ENCODE data around the gene RPRD2. TPM values are rescaled to one million over a fixed set of nuclear protein-coding genes. Genes with fewer than 3 reads are reported as not detected.

Gene RPRD2
- polyA plus RNA-seq, 2 donors: 7.1 to 8.9 TPM

DNA sequence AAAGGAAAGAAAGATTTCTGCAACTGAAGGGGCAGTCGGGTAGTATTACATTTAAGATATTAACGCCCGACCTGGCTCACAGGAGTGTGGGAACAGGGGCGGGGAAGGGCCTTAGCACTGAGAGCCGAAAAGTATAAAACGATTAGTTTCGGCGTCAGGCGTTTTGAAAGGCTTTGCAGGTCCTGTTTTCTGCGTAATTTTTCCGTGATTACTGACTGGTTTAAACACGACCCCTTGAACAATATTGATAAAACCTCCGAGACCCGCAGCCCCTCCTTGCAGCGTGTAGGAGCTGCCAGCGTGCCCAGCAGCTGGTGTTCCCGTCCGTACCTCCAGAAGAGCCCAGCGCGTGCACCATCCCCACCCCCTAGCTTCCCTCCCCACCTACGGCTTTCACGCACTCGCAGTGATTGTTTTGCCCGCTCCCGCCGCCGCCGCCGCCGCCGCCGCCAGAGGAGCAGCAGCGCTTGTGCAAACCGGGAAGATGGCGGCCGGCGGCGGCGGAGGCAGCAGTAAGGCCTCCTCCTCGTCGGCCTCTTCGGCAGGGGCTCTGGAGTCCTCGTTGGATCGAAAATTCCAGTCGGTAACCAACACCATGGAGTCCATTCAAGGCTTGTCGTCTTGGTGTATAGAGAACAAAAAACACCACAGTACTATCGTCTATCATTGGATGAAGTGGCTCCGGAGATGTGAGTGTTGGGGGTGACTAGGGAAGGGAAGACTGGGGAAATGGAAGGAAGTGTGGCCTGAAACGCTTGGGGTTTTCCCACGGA, 470 bp downstream of the RPRD2 start:
- 0% methylated on average over 50 of the region's 50 CpGs for WGBS, 2 donors
- no peaks in the 10 kb centered on the region for H3K36me3 ChIP-seq (ENCODE audit: control insufficient read depth in 2 of 2, insufficient read depth in 2 of 2, low read length in 1 of 2)
- no peaks in the 10 kb centered on the region for H3K27me3 ChIP-seq (ENCODE audit: control insufficient read depth in 1 of 2, insufficient read depth in 2 of 2, low read length in 2 of 2)
- H3K4me3 ChIP-seq (ENCODE audit: low read depth in 1 of 2, low read length in 2 of 2): peak overlapping the region; percentile 51 to 95
- H3K27ac ChIP-seq (ENCODE audit: low read depth in 2 of 2, low read length in 1 of 2): peak overlapping the region; percentile 100
- no peaks in the 10 kb centered on the region for H3K4me1 ChIP-seq (ENCODE audit: control insufficient read depth in 2 of 2, insufficient read depth in 2 of 2, low read length in 1 of 2)
- H3K9me3 ChIP-seq (ENCODE audit: control insufficient read depth in 2 of 2, insufficient read depth in 1 of 2, low read depth in 1 of 2, low read length in 1 of 2): no peaks in the 10 kb centered on the region

DNA sequence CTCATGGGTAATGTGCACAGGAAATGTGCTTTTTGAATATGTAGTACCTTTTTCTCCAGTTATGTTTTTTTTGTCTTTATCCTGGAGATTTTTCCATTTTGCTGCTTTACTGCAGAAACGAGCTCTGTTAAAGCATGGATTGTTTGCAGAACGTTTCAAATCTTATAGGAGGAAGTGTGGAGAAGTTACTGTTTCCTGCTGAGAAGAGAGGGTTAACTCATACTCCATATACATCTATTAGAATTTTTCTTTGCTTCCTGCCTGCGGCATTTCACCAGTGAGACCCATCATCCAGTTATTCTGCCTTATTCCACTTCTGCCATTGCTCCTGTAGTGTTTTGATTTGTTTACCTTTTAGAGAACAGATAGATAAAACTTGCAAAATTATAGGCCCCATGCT, 2.0 kb downstream of the RPRD2 start:
- Histone ChIP-seq H3K27ac (ENCODE audit: low read depth in 2 of 2, low read length in 1 of 2) (no peak overlapping the region), H3K4me3 (ENCODE audit: low read depth in 1 of 2, low read length in 2 of 2) (peak overlapping the region; percentile 51 to 95), H3K36me3 (ENCODE audit: control insufficient read depth in 2 of 2, insufficient read depth in 2 of 2, low read length in 1 of 2) (no peaks in the 10 kb centered on the region), H3K27me3 (ENCODE audit: control insufficient read depth in 1 of 2, insufficient read depth in 2 of 2, low read length in 2 of 2) (no peaks in the 10 kb centered on the region), H3K9me3 (ENCODE audit: control insufficient read depth in 2 of 2, insufficient read depth in 1 of 2, low read depth in 1 of 2, low read length in 1 of 2) (no peaks in the 10 kb centered on the region), H3K4me1 (ENCODE audit: control insufficient read depth in 2 of 2, insufficient read depth in 2 of 2, low read length in 1 of 2) (peaks cover 0 to 2% of the 10 kb centered on the region in 2 donors)
- 0 to 1% methylated on average over 3 of the region's 3 CpGs for WGBS, 2 donors

DNA sequence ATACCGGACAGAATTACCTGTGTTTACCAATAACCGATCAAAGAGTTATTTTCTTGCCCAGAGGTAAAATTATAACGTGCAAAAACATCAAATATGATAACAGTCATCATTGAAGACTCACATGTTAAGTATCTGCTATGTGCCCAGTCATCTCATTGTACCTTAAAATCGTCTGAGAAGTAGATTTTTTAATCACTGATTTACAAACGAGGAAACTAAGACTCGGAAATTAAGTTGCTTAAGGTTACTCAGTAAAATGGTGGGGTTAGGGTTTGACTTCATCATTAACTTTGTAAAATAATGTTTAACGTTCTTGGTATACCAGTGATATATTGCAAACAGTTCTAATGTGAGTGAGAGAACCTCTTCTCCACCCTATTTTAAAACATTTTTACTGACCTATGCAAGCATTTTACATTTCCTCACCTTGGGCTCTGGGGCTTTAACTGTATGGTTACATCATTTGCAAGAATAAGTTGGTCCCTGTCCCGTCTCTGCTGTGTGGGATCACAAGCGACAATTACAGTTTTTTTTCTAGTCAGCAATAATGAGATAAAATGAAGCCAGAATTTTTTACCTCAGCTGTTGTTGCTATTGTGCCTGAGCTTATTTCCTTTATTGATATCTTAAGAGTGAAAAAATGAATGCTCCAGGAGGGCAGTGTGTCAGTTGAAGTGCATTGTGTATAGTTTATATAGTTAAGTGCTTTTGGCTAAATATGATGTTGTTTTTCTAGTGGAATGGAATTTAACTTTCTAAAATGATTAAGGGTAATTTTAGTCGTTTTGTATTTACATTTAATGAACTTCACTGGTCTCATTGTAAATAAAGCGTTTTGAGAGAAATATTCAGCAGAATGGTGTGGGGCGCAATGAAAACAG, 2.7 kb downstream of the RPRD2 start:
- H3K4me3 ChIP-seq (ENCODE audit: low read depth in 1 of 2, low read length in 2 of 2): peak overlapping the region in 1 of 2 donors; percentile 95
- WGBS, 2 donors: 10 to 11% methylated on average over 12 of the region's 12 CpGs
- no peaks in the 10 kb centered on the region for H3K9me3 ChIP-seq (ENCODE audit: control insufficient read depth in 2 of 2, insufficient read depth in 1 of 2, low read depth in 1 of 2, low read length in 1 of 2)
- peaks cover 0 to 2% of the 10 kb centered on the region in 2 donors for H3K4me1 ChIP-seq (ENCODE audit: control insufficient read depth in 2 of 2, insufficient read depth in 2 of 2, low read length in 1 of 2)
- H3K27me3 ChIP-seq (ENCODE audit: control insufficient read depth in 1 of 2, insufficient read depth in 2 of 2, low read length in 2 of 2): no peaks in the 10 kb centered on the region
- H3K36me3 ChIP-seq (ENCODE audit: control insufficient read depth in 2 of 2, insufficient read depth in 2 of 2, low read length in 1 of 2): no peaks in the 10 kb centered on the region
- peak overlapping the region; percentile 3 to 4 for H3K27ac ChIP-seq (ENCODE audit: low read depth in 2 of 2, low read length in 1 of 2)

DNA sequence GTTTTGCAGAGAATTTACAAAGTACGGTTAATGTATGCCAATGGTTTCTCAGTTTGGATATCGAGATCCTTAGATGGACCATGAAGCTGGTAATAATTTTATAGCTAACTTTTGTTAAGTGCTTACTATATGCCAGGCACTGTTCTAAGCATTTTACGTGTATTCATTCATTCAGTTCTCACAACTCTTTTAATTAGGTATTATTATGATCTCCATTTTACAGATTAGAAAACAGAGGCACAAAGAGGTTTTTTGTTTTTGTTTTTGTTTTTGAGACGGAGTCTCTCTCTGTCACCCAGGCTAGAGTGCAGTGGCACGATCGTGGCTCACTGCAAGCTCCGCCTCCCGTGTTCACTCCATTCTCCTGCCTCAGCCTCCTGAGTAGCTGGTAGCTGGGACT, 7.2 kb downstream of the RPRD2 start:
- WGBS, 2 donors: 91 to 93% methylated on average over 8 of the region's 8 CpGs
- no peak overlapping the region for H3K27ac ChIP-seq (ENCODE audit: low read depth in 2 of 2, low read length in 1 of 2)
- no peaks in the 10 kb centered on the region for H3K9me3 ChIP-seq (ENCODE audit: control insufficient read depth in 2 of 2, insufficient read depth in 1 of 2, low read depth in 1 of 2, low read length in 1 of 2)
- H3K36me3 ChIP-seq (ENCODE audit: control insufficient read depth in 2 of 2, insufficient read depth in 2 of 2, low read length in 1 of 2): no peaks in the 10 kb centered on the region
- H3K4me1 ChIP-seq (ENCODE audit: control insufficient read depth in 2 of 2, insufficient read depth in 2 of 2, low read length in 1 of 2): peaks cover 0 to 4% of the 10 kb centered on the region in 2 donors
- no peaks in the 10 kb centered on the region for H3K27me3 ChIP-seq (ENCODE audit: control insufficient read depth in 1 of 2, insufficient read depth in 2 of 2, low read length in 2 of 2)
- H3K4me3 ChIP-seq (ENCODE audit: low read depth in 1 of 2, low read length in 2 of 2): no peak overlapping the region

DNA sequence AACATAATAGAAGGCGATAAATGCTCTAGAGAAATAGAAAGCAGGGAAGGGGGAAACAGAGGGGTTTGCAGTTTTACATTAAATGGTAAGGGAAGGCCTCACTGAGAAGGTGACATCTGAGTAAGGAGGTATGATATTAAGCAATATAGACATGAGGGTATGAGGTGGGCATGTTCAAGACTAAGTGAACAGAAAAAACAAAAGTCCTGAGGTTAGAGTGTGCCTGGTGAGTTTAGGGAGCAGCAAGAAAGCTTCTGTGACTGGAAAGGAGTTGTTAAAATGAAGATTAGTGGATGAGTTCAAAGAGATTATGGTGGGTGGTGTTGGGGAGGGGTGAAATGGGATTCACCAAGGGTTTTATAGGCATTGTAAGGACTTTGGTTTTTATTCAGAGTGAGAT, 8.6 kb downstream of the RPRD2 start:
- no peaks in the 10 kb centered on the region for H3K36me3 ChIP-seq (ENCODE audit: control insufficient read depth in 2 of 2, insufficient read depth in 2 of 2, low read length in 1 of 2)
- no peaks in the 10 kb centered on the region for H3K27me3 ChIP-seq (ENCODE audit: control insufficient read depth in 1 of 2, insufficient read depth in 2 of 2, low read length in 2 of 2)
- no peaks in the 10 kb centered on the region for H3K9me3 ChIP-seq (ENCODE audit: control insufficient read depth in 2 of 2, insufficient read depth in 1 of 2, low read depth in 1 of 2, low read length in 1 of 2)
- no peak overlapping the region for H3K4me3 ChIP-seq (ENCODE audit: low read depth in 1 of 2, low read length in 2 of 2)
- peaks cover 0 to 4% of the 10 kb centered on the region in 2 donors for H3K4me1 ChIP-seq (ENCODE audit: control insufficient read depth in 2 of 2, insufficient read depth in 2 of 2, low read length in 1 of 2)
- H3K27ac ChIP-seq (ENCODE audit: low read depth in 2 of 2, low read length in 1 of 2): no peak overlapping the region
- 67 to 95% methylated on average over 1 of the region's 1 CpG for WGBS, 2 donors

DNA sequence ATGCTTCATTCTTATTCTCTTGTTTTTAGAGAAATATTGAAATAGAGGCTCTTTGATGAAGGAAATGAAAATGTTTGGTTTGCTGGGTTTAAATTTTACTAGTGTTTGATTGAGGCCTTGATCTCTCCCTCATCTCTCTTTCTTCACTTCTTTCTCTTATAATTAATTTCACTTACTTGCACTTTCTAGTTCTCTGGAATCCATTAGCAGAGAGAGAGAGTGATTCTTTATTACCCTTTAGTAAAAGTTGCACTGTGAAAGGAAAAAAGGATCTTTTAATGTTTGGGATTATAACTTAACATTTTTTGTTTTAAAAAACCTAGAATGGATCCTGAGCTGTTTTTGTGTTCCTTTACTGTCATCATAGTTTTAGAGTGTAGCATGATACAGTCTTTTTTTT, 12.2 kb downstream of the RPRD2 start:
- Histone ChIP-seq H3K36me3 (ENCODE audit: control insufficient read depth in 2 of 2, insufficient read depth in 2 of 2, low read length in 1 of 2) (no peaks in the 10 kb centered on the region), H3K9me3 (ENCODE audit: control insufficient read depth in 2 of 2, insufficient read depth in 1 of 2, low read depth in 1 of 2, low read length in 1 of 2) (no peaks in the 10 kb centered on the region), H3K4me1 (ENCODE audit: control insufficient read depth in 2 of 2, insufficient read depth in 2 of 2, low read length in 1 of 2) (peaks cover 0 to 3% of the 10 kb centered on the region in 2 donors), H3K27ac (ENCODE audit: low read depth in 2 of 2, low read length in 1 of 2) (no peak overlapping the region), H3K27me3 (ENCODE audit: control insufficient read depth in 1 of 2, insufficient read depth in 2 of 2, low read length in 2 of 2) (no peaks in the 10 kb centered on the region), H3K4me3 (ENCODE audit: low read depth in 1 of 2, low read length in 2 of 2) (no peak overlapping the region)

DNA sequence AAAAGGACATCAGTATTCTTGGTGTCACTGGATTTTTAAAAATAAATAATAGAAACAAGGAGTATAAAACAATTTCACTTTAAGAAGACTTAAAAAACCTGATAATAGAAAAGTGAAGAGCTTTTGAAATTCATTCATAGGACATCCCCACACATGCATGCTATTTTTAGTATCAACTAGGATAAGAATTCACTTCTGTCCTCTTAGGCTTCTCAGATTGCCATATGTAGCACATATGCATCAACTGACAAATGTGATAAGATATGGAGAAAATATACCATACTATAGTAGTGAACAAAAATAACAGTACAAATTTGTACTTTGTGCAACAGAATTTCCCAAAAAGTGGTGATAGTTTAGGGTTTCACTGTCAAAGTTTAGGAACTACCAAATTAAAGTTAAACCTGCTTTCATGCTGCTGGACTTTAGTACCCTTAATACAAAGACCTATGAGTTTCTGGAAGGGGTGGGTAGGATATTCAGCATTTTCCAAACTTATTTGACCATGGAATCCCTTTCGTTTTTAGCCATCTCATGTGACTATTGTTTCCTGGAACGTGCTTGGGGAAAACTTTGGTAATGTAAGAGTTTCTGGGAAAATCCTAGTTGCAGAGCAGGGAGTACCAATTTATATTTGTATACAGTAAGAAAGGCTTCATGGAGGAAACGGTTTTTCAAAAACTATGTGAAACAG, 19.8 kb downstream of the RPRD2 start:
- H3K27me3 ChIP-seq (ENCODE audit: control insufficient read depth in 1 of 2, insufficient read depth in 2 of 2, low read length in 2 of 2): no peaks in the 10 kb centered on the region
- 42 to 47% methylated on average over 3 of the region's 3 CpGs for WGBS, 2 donors
- H3K4me3 ChIP-seq (ENCODE audit: low read depth in 1 of 2, low read length in 2 of 2): no peak overlapping the region
- no peaks in the 10 kb centered on the region for H3K36me3 ChIP-seq (ENCODE audit: control insufficient read depth in 2 of 2, insufficient read depth in 2 of 2, low read length in 1 of 2)
- H3K9me3 ChIP-seq (ENCODE audit: control insufficient read depth in 2 of 2, insufficient read depth in 1 of 2, low read depth in 1 of 2, low read length in 1 of 2): no peaks in the 10 kb centered on the region
- no peak overlapping the region for H3K27ac ChIP-seq (ENCODE audit: low read depth in 2 of 2, low read length in 1 of 2)
- no peaks in the 10 kb centered on the region for H3K4me1 ChIP-seq (ENCODE audit: control insufficient read depth in 2 of 2, insufficient read depth in 2 of 2, low read length in 1 of 2)

DNA sequence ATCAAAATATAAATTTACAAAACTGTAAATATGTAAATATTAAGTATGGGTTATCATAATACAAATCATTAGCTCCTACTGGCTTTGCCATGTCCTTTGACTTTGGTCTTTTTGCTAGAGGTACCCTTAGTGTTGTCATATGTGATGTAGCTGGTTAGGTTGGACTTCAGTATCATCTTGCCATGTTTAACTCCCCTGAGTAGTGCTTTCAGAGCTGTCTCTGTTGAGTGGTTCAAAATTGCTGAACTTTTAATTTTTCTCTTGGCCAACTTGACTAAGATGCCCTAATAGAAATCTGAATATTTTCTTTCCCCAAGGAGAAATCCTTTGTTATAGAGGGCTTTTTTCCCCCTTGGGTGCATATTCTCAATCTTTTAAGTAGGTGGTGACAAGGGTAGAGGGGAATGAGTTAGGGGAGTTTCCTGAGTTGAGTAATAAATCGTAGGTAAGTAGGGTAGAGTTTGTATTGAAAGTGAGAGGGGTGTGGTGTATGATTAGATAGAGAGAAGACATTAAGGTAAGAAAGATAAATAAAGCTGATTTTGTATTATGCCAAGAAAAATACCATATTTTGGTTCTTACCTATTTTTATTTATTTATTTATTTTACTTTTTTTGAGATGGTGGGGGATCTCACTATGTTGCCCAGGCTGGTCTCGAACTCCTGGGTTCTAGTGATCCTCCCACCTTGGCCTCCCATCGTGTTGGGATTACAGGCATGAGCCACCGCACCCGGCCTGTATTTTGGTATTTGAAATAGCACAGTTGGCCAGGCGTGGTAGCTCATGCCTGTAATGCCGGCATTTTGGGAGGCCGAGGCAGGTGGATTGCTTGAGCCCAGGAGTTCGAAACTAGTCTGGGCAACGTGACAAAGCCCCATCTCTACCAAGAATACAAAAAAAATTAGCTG, 21.8 kb downstream of the RPRD2 start:
- no peak overlapping the region for H3K4me3 ChIP-seq (ENCODE audit: low read depth in 1 of 2, low read length in 2 of 2)
- no peaks in the 10 kb centered on the region for H3K36me3 ChIP-seq (ENCODE audit: control insufficient read depth in 2 of 2, insufficient read depth in 2 of 2, low read length in 1 of 2)
- peaks cover 0 to 3% of the 10 kb centered on the region in 2 donors for H3K4me1 ChIP-seq (ENCODE audit: control insufficient read depth in 2 of 2, insufficient read depth in 2 of 2, low read length in 1 of 2)
- H3K27me3 ChIP-seq (ENCODE audit: control insufficient read depth in 1 of 2, insufficient read depth in 2 of 2, low read length in 2 of 2): no peaks in the 10 kb centered on the region
- 89 to 91% methylated on average over 10 of the region's 10 CpGs for WGBS, 2 donors
- H3K9me3 ChIP-seq (ENCODE audit: control insufficient read depth in 2 of 2, insufficient read depth in 1 of 2, low read depth in 1 of 2, low read length in 1 of 2): no peaks in the 10 kb centered on the region
- H3K27ac ChIP-seq (ENCODE audit: low read depth in 2 of 2, low read length in 1 of 2): no peak overlapping the region

DNA sequence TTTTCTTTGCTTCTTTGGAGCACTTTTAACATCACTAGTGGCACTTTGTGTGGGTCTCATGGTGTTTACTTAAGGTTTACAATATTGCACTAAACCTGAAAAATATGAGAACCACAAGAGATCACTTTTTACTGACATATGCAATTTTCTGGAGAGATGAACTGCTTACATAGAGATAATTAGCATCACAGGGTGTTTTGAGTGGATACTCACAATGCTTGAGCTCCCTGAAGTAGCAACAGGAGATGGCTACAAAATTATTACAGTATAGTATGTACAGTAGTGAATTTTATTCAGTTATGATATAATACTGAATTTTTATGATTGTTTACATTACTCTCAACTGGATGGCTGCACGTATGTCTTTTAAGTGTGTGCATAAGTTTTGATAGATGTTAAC, 22.6 kb downstream of the RPRD2 start:
- H3K4me3 ChIP-seq (ENCODE audit: low read depth in 1 of 2, low read length in 2 of 2): no peak overlapping the region
- no peaks in the 10 kb centered on the region for H3K27me3 ChIP-seq (ENCODE audit: control insufficient read depth in 1 of 2, insufficient read depth in 2 of 2, low read length in 2 of 2)
- peaks cover 0 to 3% of the 10 kb centered on the region in 2 donors for H3K4me1 ChIP-seq (ENCODE audit: control insufficient read depth in 2 of 2, insufficient read depth in 2 of 2, low read length in 1 of 2)
- H3K9me3 ChIP-seq (ENCODE audit: control insufficient read depth in 2 of 2, insufficient read depth in 1 of 2, low read depth in 1 of 2, low read length in 1 of 2): no peaks in the 10 kb centered on the region
- H3K27ac ChIP-seq (ENCODE audit: low read depth in 2 of 2, low read length in 1 of 2): no peak overlapping the region
- 47 to 53% methylated on average over 1 of the region's 1 CpG for WGBS, 2 donors
- no peaks in the 10 kb centered on the region for H3K36me3 ChIP-seq (ENCODE audit: control insufficient read depth in 2 of 2, insufficient read depth in 2 of 2, low read length in 1 of 2)

Measured in esophagus (tissue), 2 donors.